ENCODE measurements around the gene GRK6.

GRK6 gene

DNA sequence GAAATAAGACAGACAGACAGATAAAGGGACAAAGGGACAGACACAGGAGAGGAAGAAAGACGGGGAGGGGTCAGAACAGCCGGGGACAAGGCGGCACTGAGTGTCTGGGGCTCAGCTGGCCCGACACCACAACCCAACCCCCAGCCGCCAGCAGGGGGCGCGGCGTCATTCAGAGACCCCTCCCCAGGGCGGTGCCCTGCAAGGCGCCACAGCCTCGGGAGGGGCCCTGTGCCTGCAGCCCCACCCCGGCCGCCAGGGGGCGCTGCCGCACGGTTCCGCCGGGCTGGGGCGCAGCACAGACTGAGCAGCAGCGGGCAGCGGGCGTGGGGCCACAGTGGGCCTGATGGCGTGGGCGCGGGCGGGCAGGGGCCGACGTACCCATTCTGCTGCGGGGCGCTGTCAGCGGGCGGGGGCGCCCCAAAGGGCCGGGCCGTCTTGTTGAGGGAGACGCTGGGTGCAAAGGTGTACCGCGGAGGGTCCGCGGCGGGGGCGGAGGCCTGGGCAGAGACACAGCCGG, 65.0 kb downstream of the GRK6 start:
- Histone ChIP-seq H3K27ac (peak overlapping the region in 1 of 21 experiments; percentile 6), H3K4me3 (no peak overlapping the region)

DNA sequence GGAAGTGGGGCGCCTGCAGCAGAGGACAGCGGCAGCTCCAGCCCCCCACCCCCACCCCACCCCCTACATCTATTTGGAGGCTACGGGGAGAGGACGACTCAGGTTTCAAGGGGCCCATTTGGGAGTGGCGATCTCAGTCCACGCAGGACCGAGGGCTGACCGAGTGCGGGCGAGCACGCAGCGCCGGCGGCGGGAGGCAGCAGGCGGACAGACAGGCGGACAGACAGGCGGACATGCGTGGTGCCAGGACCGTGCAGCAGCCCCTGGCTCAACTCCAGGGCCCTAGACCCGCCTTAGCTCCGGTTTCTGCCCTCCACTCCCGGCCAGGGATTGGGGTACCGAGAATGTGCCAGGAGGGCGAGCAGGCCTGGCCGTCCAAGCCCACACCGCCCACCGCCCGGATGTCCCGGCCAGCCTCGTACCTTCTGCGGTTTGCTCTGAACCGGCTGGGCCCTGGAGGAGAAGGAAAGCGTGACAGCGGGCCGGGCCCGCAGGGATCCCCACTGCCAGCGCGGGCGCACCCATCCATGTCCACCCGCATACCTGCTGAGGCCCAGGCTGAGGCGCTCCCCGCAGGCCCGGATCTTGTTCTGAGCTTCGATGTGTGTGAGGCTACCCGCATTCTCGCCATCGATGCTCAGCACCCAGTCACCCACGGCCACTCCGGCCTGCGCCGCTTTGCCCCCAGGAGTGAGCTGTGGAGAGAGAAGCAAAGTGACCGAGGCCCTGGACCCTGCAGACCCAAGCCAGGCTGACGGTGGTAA, 65.7 kb downstream of the GRK6 start:
- Histone ChIP-seq H3K27ac (peak overlapping the region in 1 of 21 experiments; percentile 6), H3K4me3 (no peak overlapping the region)

Measured in skin epidermis (tissue), 12 donors.